LNCAP (cell line): Measurements from ENCODE around the gene STOX2.

Experiments used
- TF ChIP-seq, protein P1 (sequence below): fragments of 450-650 bp; IDR thresholded peaks from 2 replicates; pipeline ENCODE4 v1.5.1; 2017; ENCODE audit warnings: mild to moderate bottlenecking

Gene STOX2

DNA sequence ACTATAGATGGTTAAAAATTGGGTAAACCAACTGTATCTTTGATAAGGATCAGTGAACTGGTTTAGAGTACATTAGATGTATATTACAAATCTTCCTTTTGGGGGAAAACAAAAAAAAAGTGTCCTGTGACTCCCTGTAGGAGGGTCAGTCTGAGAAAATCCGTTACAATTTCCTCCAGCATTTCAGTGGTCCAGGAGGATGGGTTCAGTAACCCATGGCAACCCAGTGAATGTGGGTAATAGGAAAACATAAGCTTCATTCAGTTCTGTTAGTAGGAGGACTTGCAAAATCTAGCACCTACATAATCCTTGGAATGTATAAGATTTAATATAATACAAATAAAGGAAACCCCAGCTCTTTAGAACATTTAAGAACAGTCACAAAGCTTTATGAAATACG lies 16.2 kb downstream of the STOX2 start:
- TF ChIP-seq, protein P1, sequence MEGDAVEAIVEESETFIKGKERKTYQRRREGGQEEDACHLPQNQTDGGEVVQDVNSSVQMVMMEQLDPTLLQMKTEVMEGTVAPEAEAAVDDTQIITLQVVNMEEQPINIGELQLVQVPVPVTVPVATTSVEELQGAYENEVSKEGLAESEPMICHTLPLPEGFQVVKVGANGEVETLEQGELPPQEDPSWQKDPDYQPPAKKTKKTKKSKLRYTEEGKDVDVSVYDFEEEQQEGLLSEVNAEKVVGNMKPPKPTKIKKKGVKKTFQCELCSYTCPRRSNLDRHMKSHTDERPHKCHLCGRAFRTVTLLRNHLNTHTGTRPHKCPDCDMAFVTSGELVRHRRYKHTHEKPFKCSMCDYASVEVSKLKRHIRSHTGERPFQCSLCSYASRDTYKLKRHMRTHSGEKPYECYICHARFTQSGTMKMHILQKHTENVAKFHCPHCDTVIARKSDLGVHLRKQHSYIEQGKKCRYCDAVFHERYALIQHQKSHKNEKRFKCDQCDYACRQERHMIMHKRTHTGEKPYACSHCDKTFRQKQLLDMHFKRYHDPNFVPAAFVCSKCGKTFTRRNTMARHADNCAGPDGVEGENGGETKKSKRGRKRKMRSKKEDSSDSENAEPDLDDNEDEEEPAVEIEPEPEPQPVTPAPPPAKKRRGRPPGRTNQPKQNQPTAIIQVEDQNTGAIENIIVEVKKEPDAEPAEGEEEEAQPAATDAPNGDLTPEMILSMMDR: no peak

- TF ChIP-seq, protein P1: no peak
These were observed 19.4 kb downstream of the STOX2 start for GRCh38 chr4:183924362-183925044.

DNA sequence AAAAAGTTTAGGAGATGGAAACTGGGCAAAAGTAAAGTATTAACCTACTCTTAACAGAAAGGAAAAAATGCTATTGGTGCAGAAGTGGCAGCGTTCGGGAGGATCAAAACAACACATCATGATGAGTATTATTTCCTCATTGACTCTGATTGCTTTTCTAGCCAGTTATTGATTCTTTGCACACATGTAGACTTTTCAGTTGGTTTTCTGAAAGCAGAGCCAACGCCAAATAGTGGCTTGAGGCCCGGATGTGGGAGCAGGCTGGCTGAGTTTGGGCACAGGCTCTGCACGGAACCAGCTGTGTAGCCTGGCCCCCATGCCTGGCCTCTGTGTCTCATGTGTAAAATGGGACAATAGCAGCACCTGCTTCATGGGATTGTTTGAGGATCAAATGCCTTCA lies 21.8 kb downstream of the STOX2 start:
- TF ChIP-seq, protein P1: no peak

DNA sequence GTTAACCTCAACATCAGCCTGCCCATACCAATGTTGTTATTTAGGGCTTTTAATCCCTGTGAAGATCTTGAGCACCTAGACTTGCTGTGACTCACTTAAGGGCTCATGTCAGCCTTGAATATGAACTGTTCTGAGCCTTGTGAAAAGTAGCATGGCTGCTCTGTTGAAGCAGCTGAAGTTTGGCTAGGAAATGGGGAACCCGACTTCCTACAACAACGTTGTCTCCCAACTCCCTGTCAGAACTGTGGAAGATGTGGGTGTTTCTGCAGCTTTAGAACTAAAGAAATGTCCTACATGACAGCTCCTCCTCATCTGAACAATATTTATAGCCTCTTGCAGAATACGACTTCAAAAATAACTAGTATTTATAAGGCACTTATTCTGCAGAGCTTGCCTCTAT lies 27.5 kb downstream of the STOX2 start:
- TF ChIP-seq, protein P1: no peak

- TF ChIP-seq, protein P1: no peak
These were observed 29.7 kb downstream of the STOX2 start for GRCh38 chr4:183934761-183935160.

DNA sequence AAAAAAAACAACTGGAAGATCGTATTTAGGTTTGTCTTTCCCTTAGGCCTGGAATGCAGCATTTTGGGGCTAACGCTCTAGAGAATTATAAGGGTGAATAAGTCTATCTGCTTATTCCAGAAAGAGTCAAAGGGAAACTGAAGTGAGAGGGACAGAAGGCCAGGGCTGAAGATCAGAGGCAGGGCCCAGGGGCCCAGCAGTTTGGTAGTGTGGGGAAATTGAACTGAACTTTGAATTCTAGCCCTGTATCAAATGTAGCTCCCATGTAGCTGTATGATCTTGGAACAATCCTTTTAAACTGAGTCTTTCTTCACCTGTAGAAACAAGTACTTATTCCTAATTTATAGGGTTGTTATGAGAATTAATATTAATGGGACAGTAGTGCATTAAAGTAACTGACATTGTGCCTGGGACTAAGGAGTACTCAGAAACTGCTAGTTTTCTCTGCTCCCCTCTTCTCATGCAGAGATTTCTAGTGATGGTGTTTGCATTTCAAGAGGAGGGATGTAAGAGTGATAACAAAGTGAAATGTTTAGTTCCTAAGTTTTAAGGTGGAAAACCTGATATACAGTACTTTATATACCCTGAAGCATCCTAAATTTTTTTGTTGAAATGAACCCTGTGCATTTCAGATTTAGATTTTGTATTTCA lies 30.4 kb downstream of the STOX2 start:
- TF ChIP-seq, protein P1: no peak

GRCh38 chr4:183936047-183936446 lies 30.9 kb downstream of the STOX2 start:
- TF ChIP-seq, protein P1: no peak
